Raji (cell line): ENCODE measurements around the gene ROR2.

Source experiments
- POLR2A ChIP-seq: IDR thresholded peaks from 2 replicates; pipeline ENCODE4 v1.6.1; 2011; ENCODE audit warnings: low read depth, low read length, control low read depth; ENCODE audit not compliant: insufficient read depth

ROR2 gene

GRCh38 chr9:91783411-91783810, 166.6 kb downstream of the ROR2 start:
- no peak for TF ChIP-seq POLR2A

- TF ChIP-seq POLR2A, result no peak
Observed at GRCh38 chr9:91782708-91783214, 167.3 kb downstream of the ROR2 start.

- no peak for TF ChIP-seq POLR2A
Observed at GRCh38 chr9:91781906-91782305, 168.1 kb downstream of the ROR2 start.

GRCh38 chr9:91781116-91781515, 168.9 kb downstream of the ROR2 start:
- no peak for TF ChIP-seq POLR2A

GRCh38 chr9:91778031-91778430, 172.0 kb downstream of the ROR2 start:
- TF ChIP-seq POLR2A, result no peak

GRCh38 chr9:91777292-91777830, 172.7 kb downstream of the ROR2 start:
- no peak for TF ChIP-seq POLR2A

- TF ChIP-seq POLR2A, result no peak
Observed at GRCh38 chr9:91776409-91777291, 173.4 kb downstream of the ROR2 start.

GRCh38 chr9:91775708-91776028, 174.4 kb downstream of the ROR2 start:
- no peak for TF ChIP-seq POLR2A

DNA sequence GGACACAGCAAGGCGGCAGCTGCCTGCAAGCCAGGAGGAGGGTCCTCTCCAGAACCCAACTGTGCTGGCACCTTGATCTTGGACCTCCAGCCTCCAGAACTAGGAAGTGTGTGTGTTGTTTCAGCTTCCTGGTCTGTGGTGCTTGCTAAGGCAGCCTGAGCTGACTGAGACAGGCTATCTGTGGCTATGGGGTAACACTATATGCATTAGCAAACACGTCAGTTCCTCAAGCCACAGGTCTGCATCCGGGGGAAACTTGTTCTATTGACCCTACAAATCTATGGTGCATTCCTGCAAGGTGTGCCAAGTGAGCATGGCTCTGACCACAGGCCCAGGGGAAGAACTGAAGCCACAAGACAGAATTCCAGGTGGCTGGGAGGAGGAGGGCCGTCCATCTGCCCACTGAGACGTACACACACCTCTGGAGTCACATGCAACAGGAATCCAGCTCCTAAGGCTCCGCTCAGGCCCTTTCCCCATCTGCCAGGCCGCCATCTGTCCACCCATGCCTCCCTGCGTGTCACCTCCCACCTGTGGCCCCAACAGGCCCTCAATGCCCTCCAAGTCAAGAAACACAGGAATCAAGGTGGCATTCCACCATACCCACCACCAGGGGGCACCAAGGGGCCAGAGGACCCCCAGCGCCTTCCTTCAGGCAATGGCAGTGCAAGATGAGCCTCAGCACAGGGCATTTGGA, 174.9 kb downstream of the ROR2 start:
- no peak for TF ChIP-seq POLR2A

- TF ChIP-seq POLR2A, result no peak
Observed at GRCh38 chr9:91773156-91773555, 176.9 kb downstream of the ROR2 start.

DNA sequence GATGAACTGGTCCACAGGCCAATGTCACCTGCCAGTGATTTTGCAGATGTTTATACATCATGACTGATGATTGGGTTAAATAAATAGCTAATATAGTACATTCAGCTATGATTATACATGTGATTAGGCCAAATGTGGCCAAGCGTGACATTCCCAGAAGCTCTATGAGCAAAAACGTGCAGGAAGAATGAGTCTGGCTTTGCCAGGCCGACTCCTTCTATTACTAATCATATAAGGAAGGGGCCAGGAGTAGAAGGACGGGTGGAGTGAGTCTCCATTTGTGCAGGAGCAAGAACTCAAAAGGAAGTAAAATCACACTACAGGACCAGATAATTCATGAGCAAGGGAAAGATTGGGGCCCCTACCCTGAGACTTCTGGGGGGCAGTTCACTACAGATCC, 178.2 kb downstream of the ROR2 start:
- TF ChIP-seq POLR2A, result no peak

DNA sequence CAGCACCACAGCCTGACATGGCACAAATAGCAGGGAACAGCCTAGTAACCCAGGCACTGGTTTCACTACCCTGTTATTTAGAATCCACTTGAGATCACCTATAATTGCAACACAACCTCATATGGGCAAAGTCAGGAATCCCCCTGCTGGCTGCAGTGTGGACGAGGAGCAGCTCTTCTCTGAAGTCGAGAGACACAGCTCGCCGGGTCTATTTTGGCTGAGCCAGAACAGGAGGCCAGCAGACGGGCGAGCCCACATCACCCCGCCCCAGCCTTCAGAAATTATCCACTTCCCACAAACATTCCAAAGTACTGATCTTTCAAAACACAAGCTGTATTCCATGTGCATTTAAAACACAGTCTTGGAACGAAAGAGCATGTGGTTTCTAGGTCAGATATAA, 179.0 kb downstream of the ROR2 start:
- no peak for TF ChIP-seq POLR2A

- TF ChIP-seq POLR2A, result no peak
Observed at GRCh38 chr9:91770229-91770628, 179.8 kb downstream of the ROR2 start.

- no peak for TF ChIP-seq POLR2A
Observed at GRCh38 chr9:91768977-91769916, 180.8 kb downstream of the ROR2 start.

GRCh38 chr9:91768507-91768906, 181.5 kb downstream of the ROR2 start:
- no peak for TF ChIP-seq POLR2A
